Stimulated activated CD4-positive, alpha-beta T cell treated with anti-CD3 and anti-CD28 coated beads, Interleukin-2, amount 100 ng/mL, for 24 hours (primary cell): ENCODE data around the gene SLC30A2.

Source experiments
- DNase-seq, 2 donors: peaks; one replicate each; pipeline ENCODE4 v3.0.0-alpha.2; 2020

The SLC30A2 gene

DNA sequence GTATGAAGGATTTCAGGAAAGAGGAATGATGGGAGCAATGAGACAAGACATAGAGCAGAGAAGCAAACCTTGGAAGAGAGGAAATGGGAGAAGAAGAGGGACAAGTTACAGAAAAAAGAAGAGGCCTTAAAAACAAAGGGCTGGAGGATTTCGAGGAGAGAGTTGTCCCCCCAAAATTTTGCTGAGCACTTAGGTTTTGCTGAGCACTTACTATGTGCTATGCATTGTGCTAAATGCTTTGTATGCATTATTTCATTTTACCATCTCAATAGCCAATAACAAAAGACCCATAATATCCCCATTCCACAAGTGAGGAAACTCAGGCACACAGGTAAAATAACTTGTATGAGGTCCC lies 24.0 kb upstream of the SLC30A2 start:
- no peak for DNase-seq

DNA sequence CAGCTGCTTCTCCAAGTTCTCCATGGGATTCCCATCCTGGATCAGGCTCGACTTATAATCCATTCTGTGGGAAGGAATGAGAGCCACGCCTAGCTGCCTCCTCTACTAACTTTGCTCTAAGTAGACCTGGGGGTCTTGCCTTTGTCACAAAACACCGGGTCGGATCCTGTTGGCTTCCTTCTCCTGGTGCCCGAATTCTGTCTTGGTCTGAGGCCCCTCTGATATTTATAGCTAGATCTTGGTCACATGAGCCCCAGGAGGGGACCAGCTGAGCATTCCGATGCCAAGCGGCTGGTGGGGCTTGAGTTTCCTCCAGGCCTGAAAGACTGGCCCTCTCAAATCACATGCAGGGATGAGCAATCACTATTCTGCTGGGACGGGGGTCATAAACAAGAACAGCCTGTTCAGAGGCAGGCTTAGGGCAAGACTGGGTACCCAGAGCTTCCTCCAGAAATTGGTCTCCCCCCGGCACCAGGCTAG lies 21.6 kb upstream of the SLC30A2 start, which contains the start of gene TRIM63:
Gene TRIM63 (minus strand): TSS at position 199 of the 480 bp plus-strand sequence. CDS start 136 bp downstream, at position 63.
- no peak for DNase-seq

DNA sequence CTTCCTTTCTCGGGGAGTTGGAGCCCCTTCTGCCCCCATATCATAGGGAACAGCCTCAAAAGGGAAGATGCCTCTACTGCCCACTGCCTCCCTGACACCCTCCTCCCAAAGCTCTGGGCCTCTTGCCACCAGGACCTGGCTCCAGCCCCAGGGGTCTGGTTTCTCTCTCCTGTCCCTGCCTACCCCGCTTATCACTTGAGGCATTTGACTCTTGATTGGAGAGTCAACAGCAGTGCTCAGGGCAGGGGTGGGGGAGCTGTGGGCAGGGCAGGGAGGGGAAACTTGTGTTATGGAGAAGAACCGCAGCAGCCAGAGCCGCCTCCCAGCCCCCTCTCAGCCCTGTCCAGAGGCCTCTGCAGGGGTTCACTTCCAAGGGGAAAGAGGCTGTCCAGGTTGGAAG lies 20.9 kb upstream of the SLC30A2 start:
- DNase-seq, result no peak

DNA sequence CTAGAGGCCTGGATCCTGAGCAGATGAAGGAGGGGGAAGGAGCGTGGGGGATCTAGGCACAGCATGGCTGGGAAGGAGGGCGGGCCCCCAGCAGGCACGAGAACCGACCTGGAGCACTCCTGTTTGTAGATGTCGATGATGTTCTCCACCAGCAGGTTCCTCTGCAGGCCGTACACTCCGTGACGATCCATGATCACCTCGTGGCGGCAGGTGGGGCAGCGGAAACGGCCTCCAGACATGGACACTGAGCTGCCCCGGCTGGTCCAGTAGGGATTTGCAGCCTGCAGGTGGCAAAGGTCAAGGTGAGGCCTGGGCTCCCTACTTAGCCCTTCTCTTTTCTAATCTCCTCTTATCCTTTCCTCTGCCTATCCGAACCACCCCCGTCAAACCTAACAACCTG lies 20.2 kb upstream of the SLC30A2 start:
- DNase-seq, result no peak

DNA sequence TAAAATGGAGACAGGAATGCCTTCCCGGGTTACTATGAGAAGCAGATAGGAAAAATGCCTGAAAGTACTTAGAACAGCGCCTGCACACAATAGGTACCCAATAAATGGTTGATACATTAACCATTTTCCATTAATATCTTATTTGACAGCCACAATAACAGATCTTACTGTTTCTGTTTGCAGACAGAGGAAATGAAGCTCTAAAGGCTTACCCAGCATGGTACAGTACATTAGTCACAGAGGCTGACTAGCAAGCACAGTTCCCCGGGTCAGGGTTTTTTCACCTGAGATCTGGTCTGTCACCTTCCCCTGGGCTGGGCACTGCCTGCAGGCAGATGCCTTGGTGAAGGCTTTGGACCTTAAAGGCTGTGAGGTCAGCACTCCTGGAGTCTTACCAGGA lies 18.6 kb upstream of the SLC30A2 start:
- DNase-seq, result no peak

DNA sequence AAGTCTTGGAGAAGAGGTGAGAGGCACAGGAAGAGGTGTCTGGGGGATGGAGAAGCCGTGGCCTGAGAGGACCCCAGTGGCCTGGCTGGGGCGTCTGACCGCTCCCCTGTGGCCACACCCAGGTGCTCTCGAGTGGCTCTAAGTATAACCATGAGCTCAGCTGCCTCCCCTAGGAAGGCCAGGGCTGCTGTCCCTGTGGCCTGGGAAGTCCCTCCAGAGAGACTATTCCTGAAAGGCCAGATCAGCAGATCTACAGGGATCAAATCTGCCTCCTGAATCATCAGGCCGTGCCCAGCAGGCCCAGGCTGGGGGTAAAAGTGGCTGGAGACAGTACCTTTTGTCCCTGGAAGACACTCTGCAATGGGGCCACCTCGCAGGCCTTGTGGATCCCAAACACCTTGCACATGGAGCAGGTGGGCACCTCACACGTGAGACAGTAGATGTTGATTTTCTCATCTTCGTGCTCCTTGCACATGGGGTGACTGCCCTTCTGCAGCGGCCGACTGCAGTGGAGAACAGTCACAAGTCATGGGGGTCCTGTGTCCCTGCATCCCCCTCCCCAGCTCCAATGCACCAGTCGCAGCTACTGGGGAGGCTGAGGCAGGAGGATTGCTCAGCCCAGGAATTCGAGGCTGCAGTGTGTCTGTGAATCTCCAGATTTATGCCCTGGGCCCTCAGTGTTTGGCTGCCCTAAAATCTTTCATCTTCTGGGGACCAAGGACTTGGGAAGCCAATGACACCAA lies 15.1 kb upstream of the SLC30A2 start:
- no peak for DNase-seq

DNA sequence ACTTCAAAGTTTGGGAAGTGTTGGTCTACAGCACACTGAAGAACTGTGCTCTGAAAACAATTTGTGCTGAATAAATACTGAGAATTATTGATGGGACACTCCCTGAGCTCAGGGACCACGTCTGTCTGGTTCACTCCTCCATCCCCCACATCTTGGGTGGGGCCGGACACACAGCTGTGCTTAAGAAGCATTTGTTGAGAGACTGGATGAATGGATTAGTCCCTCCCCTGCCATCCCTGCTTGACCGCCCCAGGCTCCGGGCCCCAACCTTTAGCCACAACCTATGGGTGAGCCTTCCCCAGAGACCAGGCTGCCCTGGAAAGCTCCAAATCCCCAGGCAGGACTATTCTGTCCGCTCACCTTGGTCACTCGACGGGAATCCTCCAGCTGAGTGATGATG lies 14.0 kb upstream of the SLC30A2 start:
- DNase-seq, result no peak

DNA sequence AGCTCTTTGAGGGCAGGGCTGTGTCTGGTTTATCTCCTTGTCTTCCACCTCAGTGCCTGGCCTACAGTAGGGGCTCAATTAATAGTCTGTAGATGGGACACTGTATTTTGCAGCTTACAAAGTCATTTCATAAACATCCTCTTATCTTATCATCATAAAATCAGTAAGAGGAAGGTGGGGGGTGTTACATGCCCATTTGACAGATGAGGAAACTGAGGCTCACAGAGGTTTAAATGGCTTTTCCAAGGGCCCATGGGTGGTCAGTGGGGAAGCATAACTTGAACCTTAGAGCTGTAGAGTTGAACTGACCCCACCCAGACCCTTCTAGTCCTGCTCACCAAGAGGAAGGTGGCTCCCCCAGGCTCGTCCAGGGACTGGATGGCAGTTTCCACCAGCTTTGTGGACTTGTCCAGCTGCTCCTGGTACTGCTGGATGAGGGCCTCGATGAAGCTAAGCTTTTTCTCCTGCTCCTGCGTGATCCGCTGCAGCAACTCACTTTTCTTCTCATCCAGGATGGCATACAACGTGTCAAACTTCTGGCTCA lies 12.2 kb upstream of the SLC30A2 start:
- no peak for DNase-seq

DNA sequence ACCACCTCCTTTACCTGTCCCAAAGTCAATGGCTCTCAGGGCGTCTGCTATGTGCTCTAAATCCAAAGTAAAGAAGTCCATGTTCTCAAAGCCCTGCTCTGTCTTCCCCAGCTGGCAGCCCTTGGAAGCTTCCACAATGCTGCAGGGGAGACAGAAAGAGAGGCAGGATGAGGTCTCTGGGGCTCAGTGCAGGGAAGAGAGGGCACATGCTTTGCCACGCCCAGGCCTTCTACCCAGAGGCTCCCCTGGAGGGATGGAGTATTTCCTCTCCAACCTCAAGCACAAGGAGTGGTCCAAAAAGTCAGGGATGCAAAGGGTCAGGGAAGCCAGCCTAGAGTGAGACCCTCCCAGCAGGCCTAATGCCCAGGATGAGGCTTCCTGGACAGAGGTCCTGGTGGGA lies 11.3 kb upstream of the SLC30A2 start:
- no peak for DNase-seq

DNA sequence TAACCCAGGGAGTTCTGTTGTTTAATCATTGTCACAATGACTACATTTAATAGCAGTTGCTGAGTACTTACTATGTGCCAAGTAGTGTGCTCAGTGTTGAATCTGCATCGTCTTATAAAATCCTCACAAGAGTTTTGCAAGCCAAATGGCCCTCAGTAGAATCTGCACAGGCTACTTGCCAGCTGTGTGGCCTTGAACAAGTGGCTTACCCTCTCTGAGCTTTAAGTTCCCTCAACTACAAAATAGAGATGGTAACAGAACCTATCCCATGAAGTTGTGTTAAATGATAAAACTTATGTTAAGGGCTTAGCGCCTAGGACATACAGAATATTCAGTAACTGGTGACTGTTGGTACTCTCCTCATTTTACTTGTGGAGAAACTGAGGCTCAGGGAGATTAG lies 9.1 kb upstream of the SLC30A2 start:
- DNase-seq, result no peak

DNA sequence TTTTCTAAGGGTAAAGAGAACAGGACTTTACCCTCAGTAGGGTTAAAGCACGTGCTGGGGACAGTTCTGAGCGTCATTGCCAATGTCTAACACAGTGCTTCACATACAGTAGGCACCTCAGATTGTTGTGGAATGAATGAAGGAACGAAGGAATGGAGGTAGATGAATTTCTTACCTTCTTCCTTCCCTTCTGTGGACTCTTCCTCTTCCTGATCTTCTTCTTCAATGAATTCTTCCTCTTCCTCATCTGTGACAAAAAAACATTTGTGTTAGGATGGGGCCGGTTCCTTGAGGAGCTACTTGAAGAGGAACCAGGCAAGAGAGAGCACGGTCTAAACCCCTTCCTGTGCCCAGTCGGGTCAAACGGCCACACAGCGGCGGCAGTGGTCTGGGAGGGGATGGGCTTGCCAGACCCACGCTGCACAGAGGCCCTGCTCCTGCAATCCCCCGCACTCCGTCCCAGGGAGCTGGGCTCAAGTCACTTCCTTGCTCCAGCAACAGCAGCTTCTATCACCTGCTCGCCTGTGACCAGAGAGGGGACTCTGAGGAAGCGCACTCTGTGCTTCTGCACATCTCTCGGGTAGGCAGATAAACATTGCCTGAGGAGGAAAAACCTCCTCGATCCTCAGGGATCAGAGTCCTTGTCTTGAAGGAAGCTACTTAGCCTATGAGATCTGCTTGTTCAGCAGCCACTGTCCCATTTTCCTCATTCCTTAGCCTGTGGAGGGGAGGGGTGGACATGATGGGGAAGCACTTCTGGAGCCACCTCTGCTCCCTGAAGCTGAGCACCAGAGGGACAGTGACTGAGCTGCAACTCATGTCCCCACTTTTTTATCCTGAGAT lies 8.0 kb upstream of the SLC30A2 start:
- DNase-seq, result no peak

DNA sequence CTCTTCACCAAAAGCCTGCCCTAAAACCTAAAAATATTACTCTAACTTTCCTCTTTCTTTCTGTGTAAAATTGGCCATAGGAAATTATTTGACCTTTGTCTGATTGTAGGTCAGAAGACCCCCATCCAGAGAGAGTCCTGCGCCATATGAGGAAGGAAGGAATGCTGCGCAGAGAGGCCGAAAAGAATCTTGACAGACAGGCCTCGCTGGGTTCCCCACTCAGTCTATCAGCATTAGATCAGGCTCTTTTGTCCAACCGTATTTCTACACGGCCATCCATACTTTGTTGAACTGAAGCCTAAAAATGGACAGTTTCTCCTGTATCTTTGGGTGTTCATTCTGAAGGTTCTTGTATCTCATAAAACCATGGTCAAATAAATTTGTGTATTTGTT lies 4.3 kb upstream of the SLC30A2 start:
- DNase-seq, result no peak

DNA sequence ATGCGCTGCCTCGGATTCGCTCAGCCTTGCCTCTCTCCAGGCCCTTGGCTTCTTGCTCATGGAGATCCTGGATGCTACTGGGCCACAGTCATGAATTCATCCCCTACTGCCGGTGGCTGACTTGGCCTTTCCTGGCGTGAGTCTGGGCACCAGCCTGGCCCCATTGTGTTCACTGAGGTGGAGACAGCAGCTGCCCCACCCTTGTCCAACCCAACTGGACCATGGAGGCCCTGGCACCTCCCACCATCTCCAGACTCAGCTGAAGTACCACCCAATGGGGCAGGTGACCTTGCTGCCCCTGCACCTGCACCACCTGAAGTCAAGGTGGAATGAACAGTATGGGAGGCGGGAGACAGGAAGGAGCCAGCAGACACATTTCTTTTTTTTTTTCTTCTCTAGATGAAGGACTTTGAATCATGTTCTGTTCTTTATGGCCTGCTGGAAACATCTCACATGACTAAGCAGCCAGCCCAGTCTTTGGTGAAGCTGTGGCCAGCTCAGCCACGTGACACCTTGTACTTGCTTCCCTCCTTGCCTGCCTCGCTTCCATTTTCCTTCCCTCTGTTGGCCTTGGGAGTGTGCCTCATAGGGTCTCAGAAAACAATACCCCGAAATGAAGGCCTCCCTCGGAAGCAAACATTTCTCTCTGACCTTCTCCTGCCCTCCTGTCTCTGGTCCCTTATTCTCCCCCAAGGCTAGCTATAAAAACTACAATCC lies 3.8 kb upstream of the SLC30A2 start:
- DNase-seq, result no peak

DNA sequence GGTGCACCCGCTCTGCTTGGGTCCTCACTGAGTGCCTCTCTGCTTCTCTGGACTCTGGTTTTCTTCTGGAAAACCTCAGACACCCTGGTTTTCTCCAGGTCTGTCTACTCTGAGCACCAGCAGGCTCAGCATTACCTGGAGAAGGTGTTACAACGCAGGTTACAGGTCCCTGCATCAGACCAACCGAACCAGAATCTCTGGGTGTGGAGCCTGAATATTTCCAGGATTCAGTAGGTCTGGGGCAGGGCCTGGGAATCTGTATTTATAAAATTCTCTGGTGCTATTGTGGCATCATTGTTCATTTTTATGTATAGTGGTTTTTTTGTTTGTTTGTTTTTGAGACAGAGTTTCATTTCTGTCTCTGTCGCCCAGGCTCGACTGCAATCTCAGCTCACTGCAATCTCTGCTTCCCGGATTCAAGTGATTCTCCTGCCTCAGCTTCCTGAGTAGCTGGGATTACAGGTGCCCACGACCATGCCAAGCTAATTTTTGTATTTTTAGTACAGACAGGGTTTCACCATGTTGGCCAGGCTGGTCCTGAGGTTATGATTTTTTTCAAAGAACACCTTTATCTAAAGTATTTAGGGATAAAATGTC lies 1.5 kb upstream of the SLC30A2 start:
- no peak for DNase-seq

DNA sequence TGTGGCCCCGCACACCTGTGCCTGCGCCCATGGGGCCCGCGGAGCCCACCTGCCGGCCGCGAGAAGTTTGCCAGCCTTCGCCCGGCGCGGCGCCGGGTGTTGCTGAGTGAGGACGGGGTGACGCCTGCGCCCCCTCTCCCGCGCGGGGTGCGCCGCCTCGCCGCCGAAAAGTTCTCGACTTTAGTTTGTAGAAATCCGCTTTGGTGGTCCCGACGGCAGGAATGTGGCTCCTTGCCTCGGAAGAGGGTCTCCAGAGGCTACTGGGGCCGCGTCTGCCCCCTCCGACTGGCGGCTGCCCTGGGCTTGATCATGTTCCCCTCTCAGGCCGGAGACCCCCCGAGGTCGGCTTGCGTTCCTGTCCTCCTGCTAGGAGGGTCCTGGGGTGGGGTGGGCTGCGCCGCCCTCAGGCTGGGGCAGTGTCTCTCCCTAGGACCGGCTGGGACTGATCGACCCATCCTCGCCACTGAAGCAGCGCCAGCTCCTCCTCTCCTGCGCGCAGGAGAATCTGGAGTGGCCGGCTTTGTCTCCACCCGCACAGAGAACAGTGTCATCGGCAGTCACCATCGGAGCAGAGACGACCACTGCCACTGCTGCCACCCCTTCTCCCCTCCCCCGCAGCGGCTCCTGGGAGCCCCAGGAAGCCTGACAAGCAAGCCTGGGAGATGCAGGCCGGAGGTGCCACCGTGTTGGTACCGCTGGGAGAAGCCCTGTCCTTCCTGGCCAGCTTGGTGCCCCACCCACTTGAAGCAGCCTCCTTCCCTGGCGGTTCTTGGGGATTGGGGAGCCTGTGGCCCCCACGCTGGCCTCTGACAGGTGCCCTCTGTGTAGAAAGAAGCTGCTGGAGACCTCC lies 553 bp upstream of the SLC30A2 start:
- DNase-seq, result no peak

DNA sequence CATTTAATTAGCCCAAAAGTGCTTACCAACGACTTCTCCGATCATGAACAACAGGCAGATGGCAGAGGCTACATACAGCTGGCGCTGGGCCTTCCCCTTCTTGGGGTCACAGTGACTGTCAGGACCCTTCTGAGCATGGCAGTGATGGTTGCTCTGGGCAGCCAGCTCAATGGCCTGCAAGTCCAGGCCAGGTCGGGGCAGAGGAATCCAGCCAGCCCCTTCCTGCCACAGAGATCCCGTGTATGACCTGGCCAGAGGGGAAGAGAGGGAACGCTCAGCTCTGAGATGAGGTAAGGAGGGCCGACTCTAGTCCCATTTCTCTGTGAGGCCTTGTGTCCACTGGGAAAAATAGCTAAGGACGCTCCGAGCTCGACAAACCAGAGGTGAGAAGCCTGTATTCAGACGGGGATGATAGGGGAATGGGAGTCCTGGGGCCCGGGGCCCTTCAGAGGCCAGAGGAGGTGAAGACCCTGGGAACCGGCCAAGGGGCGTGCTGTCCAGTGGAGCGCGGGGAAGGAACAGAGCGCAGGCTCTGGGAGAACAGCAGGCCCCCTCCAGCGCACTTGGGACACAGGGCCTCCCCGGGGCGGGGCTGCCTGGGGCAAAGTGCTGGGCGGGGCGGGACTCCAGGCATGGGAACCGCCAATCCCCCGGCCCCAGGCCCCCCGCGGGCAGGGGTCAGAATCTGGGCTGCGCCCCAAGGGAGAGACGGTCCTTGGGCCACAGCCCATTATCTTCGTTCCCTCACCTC lies 772 bp downstream of the SLC30A2 start:
- no peak for DNase-seq

DNA sequence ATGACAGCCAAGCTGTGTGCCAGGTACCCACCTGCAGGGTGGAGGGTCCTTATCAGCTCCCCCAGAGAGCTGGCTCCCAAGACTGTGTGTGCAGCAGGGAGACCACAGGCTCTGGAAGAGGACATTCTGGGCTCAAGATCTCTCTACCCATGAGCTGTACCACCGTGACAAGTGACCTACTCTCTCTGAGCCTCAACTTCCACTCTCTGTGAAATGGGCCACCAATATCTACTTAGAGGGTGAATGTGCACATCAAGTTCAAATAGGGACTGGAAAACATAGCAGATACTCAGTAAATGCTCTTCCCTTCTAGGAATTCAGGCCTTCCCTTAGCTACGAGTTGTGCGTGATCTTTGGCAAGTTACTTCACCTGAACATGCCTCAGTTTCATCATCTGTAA lies 1.5 kb downstream of the SLC30A2 start:
- DNase-seq, result no peak

DNA sequence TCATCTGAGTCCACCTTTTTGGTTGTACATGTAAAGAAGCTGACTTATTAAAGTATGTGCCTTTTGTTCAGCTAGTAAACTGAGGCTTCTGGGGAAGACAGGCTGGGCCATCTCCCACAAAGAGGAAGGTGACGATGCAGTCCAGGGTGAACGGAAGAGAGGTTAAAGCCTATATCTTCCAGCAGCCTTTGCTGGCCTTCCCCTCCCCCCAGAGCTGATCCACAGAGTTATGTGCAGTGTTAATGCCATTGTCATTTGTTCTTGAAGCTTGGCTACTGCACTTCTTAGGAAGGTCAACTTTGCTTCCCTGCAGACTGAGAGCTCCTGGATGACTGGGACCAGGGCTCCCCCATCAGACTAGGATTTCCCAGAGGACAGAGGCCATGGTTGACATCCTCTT lies 2.2 kb downstream of the SLC30A2 start:
- DNase-seq, result no peak

DNA sequence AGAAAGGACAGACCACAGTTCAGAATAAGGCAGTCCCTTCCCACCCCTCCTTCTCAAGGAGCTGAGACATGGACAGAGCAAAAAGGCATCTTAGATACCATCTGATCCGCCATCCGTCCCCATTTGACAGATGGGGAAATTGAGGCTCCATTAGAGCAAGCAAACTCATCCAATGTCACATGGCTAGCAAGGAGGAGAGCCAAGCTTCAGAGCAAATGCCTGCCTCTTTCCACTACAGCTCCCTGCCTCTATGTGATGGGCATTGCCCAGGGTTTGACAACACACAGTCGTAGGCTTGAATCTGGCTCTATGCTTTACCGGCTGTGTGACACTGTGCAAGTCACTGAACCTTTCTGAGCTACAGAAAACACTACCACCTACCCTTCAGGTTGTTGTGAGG lies 3.9 kb downstream of the SLC30A2 start:
- no peak for DNase-seq

DNA sequence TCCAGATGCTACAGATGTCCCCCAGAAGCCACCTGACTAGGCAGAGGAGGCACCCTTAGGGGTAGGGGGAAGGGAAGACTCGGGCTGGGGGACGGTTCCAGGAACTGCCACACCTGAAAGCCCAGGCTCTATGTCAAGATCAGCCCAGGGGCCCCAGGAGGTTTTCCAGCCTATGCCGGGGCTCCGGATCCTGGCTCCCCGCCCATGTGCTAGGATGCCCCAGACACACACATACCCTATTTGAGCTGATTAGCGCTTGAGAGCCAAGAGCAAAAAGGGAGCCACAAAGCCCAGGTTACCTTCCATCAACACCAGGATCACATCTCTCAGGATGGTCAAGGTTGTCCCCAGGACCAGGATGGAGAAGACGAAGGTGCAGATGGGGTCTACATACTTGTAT lies 4.5 kb downstream of the SLC30A2 start:
- no peak for DNase-seq

DNA sequence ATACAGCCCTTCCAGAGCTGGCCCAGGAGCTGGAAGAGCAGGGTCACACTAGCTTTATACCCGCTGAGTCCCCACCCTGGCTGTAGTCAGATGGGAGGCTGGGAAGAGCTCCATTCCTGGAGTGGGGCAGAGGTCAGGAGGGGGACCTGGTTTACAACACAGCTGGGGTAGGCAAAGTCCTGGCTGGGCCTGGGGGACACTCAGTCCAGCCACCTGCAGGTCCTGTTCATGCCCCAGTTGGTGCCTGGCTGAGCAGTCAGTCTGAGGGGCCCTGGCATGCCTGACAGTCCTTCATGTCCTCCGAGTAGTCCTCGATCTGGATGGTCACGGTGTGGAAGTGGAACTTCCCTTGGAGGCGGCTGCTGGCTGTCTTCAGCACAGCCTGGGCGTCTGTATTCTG lies 7.0 kb downstream of the SLC30A2 start:
- DNase-seq, result no peak
